Peyer's patch (tissue), 4 donors: ENCODE data around the gene HHAT.

ENCODE experiments used
- CTCF ChIP-seq, 6 experiments: fragments of 450-650 bp in 4 of 6; fragments of 200-600 bp in 2 of 6; sonication (generic) in 1 of 6; IDR thresholded peaks; one replicate each; pipeline ENCODE4 v1.5.1; 2017 to 2019; ENCODE audit warnings: antibody characterized with exemption in 6 of 6, mild to moderate bottlenecking in 3 of 6, moderate library complexity in 1 of 6
- POLR2A ChIP-seq, 2 donors: fragments of 450-650 bp; IDR thresholded peaks; one replicate each; pipeline ENCODE4 v1.5.1; 2017; ENCODE audit warnings: antibody characterized with exemption in 2 of 2, mild to moderate bottlenecking in 2 of 2, moderate library complexity in 2 of 2

GRCh38 chr1:210328032-210328745 is 513 bp upstream of the HHAT start:
- TF ChIP-seq CTCF (IDR thresholded peaks at IDR 0.05), result no peak
- no peak for TF ChIP-seq POLR2A (IDR thresholded peaks at IDR 0.05)
